Neuronal stem cell (in vitro differentiated cells): ENCODE results near the gene CCDC187.

Source experiments
- DNase-seq: peaks from one replicate; pipeline ENCODE4 v3.0.0-alpha.2; 2013; ENCODE audit warnings: low spot score
- H2AFZ ChIP-seq: one replicate; pipeline ENCODE4 v1.6.1; 2013; ENCODE audit warnings: mild to moderate bottlenecking, low read length, inconsistent platforms
- H2AK5ac ChIP-seq: 2 replicates; pipeline ENCODE4 v1.6.1; 2013; ENCODE audit warnings: low read depth, mild to moderate bottlenecking, inconsistent platforms, low read length, moderate library complexity, mixed read lengths
- H2BK120ac ChIP-seq: 2 replicates; pipeline ENCODE4 v1.6.1; 2013; ENCODE audit warnings: low read depth, mild to moderate bottlenecking, inconsistent platforms, low read length, moderate library complexity, mixed read lengths
- H2BK12ac ChIP-seq: one replicate; pipeline ENCODE4 v1.6.1; 2013; ENCODE audit warnings: low read length, inconsistent platforms
- H2BK15ac ChIP-seq: 2 replicates; pipeline ENCODE4 v1.6.1; 2013; ENCODE audit warnings: mild to moderate bottlenecking, low read length, inconsistent platforms, mixed read lengths
- H2BK5ac ChIP-seq: one replicate; pipeline ENCODE4 v1.6.1; 2013; ENCODE audit warnings: inconsistent platforms, mild to moderate bottlenecking, low read length, moderate library complexity
- H3K14ac ChIP-seq: one replicate; pipeline ENCODE4 v1.6.1; 2013; ENCODE audit warnings: low read length, inconsistent platforms
- H3K18ac ChIP-seq: 2 replicates; pipeline ENCODE4 v1.6.1; 2013; ENCODE audit warnings: low read length, inconsistent platforms
- H3K23ac ChIP-seq: 2 replicates; pipeline ENCODE4 v1.6.1; 2013; ENCODE audit warnings: low read depth, mild to moderate bottlenecking, mixed read lengths, low read length, inconsistent platforms; ENCODE audit not compliant: poor library complexity
- H3K27ac ChIP-seq: replicated peaks from 3 replicates; pipeline ENCODE4 v1.5.1; 2013; ENCODE audit warnings: low read length, inconsistent platforms
- H3K27me3 ChIP-seq, 3 experiments: 2 replicates each; pipeline ENCODE4 v1.6.1; 2013; ENCODE audit warnings: low read length in 3 of 3, mild to moderate bottlenecking in 2 of 3, inconsistent platforms in 1 of 3, low read depth in 1 of 3, mixed read lengths in 1 of 3, moderate library complexity in 1 of 3; ENCODE audit not compliant: control insufficient read depth in 3 of 3, insufficient read depth in 3 of 3
- H3K36me3 ChIP-seq, 2 donors: replicated peaks in 1 of 2; 2 replicates each; pipeline ENCODE4 v1.6.1; 2013; ENCODE audit warnings: low read length in 2 of 2; ENCODE audit not compliant: control insufficient read depth in 2 of 2, insufficient read depth in 2 of 2
- H3K4ac ChIP-seq: 2 replicates; pipeline ENCODE4 v1.6.1; 2013; ENCODE audit warnings: inconsistent platforms, mild to moderate bottlenecking, low read length, moderate library complexity
- H3K4me1 ChIP-seq, 2 donors: 1 replicate in 1 of 2; 2 replicates in 1 of 2; pipeline ENCODE4 v1.6.1; 2013; ENCODE audit warnings: low read length in 2 of 2, low read depth in 1 of 2; ENCODE audit not compliant: control insufficient read depth in 2 of 2, insufficient read depth in 1 of 2
- H3K4me2 ChIP-seq: one replicate; pipeline ENCODE4 v1.6.1; 2013; ENCODE audit warnings: mild to moderate bottlenecking, low read length, inconsistent platforms; ENCODE audit not compliant: insufficient read depth, poor library complexity, severe bottlenecking
- H3K4me3 ChIP-seq, 2 donors: 2 replicates each; pipeline ENCODE4 v1.5.1; 2013; ENCODE audit warnings: low read length in 2 of 2, mild to moderate bottlenecking in 2 of 2, inconsistent platforms in 1 of 2, moderate library complexity in 1 of 2
- H3K79me1 ChIP-seq: one replicate; pipeline ENCODE4 v1.6.1; 2013; ENCODE audit warnings: low read depth, mild to moderate bottlenecking, inconsistent platforms, low read length, moderate library complexity
- H3K9ac ChIP-seq: one replicate; pipeline ENCODE4 v1.6.1; 2013; ENCODE audit warnings: mild to moderate bottlenecking, low read depth, low read length, inconsistent platforms; ENCODE audit not compliant: poor library complexity
- H3K9me3 ChIP-seq, 2 donors: replicated peaks in 1 of 2; 2 replicates each; pipeline versions ENCODE3 to v1.6.1; 2013; ENCODE audit warnings: low read length in 2 of 2, mild to moderate bottlenecking in 2 of 2, inconsistent platforms in 1 of 2, low read depth in 1 of 2, mixed read lengths in 1 of 2, moderate library complexity in 1 of 2; ENCODE audit not compliant: control insufficient read depth in 2 of 2, insufficient read depth in 1 of 2
- H4K8ac ChIP-seq: one replicate; pipeline ENCODE4 v1.6.1; 2013; ENCODE audit warnings: low read depth, mild to moderate bottlenecking, inconsistent platforms, low read length, moderate library complexity
- H4K91ac ChIP-seq: one replicate; pipeline ENCODE4 v1.6.1; 2013; ENCODE audit warnings: low read length, low read depth, mild to moderate bottlenecking, inconsistent platforms; ENCODE audit not compliant: poor library complexity
- WGBS, 2 donors: extraction: QIAGEN DNeasy Blood & Tissue Kit; methylation state at CpG; one replicate each; pipeline ENCODE4 v1.1.7; 2013; ENCODE audit warnings: missing lambda C conversion rate in 2 of 2, mixed read lengths in 1 of 2; ENCODE audit not compliant: insufficient read length in 2 of 2, insufficient replicate concordance in 1 of 2; ENCODE audit errors: extremely low coverage in 2 of 2; 5-methylcytosine and 5-hydroxymethylcytosine counted together

Gene CCDC187

GRCh38 chr9:136274786-136275654 is 28.9 kb downstream of the CCDC187 start:
- no peak overlapping the region for H4K8ac ChIP-seq
- no peaks in the 10 kb centered on the region for H3K79me1 ChIP-seq
- H2BK5ac ChIP-seq = peak overlapping the region; percentile 39
- H3K4me3 ChIP-seq = peak overlapping the region in 1 of 2 donors; percentile 51
- H3K14ac ChIP-seq = peak overlapping the region; percentile 94
- no peak overlapping the region for H3K4ac ChIP-seq
- WGBS, 2 donors = no CpG with 5 or more reads among the region's 28 CpGs
- peaks cover 0 to 3% of the 10 kb centered on the region in 2 donors for H3K9me3 ChIP-seq
- peak overlapping the region; percentile 81 for H2AK5ac ChIP-seq
- no peak for DNase-seq
- H3K4me1 ChIP-seq = peaks cover 0 to 6% of the 10 kb centered on the region in 2 donors
- H2BK15ac ChIP-seq = peak overlapping the region; percentile 94
- no peak overlapping the region for H2BK120ac ChIP-seq
- peak overlapping the region; percentile 80 for H3K23ac ChIP-seq
- no peak overlapping the region for H3K18ac ChIP-seq
- H3K27ac ChIP-seq = no peak overlapping the region
- peak overlapping the region; percentile 94 for H2BK12ac ChIP-seq
- H4K91ac ChIP-seq = no peak overlapping the region
- no peaks in the 10 kb centered on the region for H3K36me3 ChIP-seq
- peaks cover 0 to 71% (median 0%) of the 10 kb centered on the region in 3 experiments for H3K27me3 ChIP-seq
- H3K4me2 ChIP-seq = peak overlapping the region; percentile 2
- H3K9ac ChIP-seq = peak overlapping the region; percentile 21
- no peak overlapping the region for H2AFZ ChIP-seq

DNA sequence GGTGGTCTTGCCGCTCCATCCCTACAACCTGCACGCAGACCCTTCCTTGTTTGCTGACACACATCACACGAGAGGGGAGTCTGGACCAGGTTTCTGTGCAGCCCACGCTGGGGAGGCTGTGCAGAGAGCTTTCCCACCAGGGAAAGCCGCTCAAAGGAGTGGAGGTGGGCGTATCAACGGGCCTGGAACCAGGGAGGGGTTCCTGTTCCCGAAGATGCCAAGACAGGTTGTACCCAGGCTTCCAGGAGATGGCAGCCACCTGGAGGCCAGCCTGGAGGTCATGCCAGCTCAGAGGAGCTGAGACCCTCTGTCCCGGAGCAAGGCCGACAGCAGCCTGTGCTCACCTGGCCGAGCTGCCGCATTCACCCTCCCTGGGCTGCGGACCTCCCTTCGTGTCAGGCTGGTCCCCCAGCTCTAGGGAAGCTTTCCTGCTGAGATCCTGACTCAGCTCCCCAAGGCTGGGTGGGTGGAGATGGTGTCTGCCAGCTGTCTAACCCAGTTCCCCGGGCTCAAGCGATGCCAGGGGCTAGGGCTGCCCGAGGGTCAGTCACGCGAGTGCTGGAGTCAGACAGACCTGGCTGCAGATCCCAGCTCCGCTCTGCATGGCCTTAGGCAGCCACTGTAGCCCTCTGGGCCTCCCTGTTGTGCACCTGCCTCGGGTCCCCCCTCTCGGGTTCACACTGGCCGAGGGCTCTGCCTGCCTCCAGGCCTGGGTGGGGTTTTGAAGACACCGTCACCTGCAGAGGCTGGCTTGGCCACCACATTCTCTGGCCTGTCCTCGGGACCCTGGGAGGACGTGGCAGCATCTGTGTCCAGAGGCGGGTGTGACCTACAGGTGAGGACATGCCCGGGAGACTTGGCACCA is 29.7 kb downstream of the CCDC187 start:
- WGBS, 2 donors = no CpG with 5 or more reads among the region's 28 CpGs
- H3K79me1 ChIP-seq = no peaks in the 10 kb centered on the region
- no peak overlapping the region for H3K9ac ChIP-seq
- peaks cover 0 to 6% of the 10 kb centered on the region in 2 donors for H3K4me1 ChIP-seq
- H2BK12ac ChIP-seq = no peak overlapping the region
- H3K4me3 ChIP-seq = no peak overlapping the region
- H3K27ac ChIP-seq = no peak overlapping the region
- H3K18ac ChIP-seq = peak overlapping the region; percentile 17
- no peak overlapping the region for H4K91ac ChIP-seq
- H2BK120ac ChIP-seq = no peak overlapping the region
- no peak overlapping the region for H2AFZ ChIP-seq
- H2BK15ac ChIP-seq = no peak overlapping the region
- H3K9me3 ChIP-seq = peaks cover 0 to 3% of the 10 kb centered on the region in 2 donors
- peak overlapping the region; percentile 17 for H4K8ac ChIP-seq
- H3K4me2 ChIP-seq = no peak overlapping the region
- H3K4ac ChIP-seq = no peak overlapping the region
- H3K36me3 ChIP-seq = no peaks in the 10 kb centered on the region
- peaks cover 0 to 69% (median 0%) of the 10 kb centered on the region in 3 experiments for H3K27me3 ChIP-seq
- peak overlapping the region; percentile 32 for H3K23ac ChIP-seq
- DNase-seq = no peak
- H3K14ac ChIP-seq = no peak overlapping the region
- peak overlapping the region; percentile 6 for H2BK5ac ChIP-seq
- peak overlapping the region; percentile 81 for H2AK5ac ChIP-seq

GRCh38 chr9:136273244-136273865 is 30.5 kb downstream of the CCDC187 start:
- no peak overlapping the region for H3K14ac ChIP-seq
- no peak overlapping the region for H2BK120ac ChIP-seq
- no peak overlapping the region for H3K9ac ChIP-seq
- no peak overlapping the region for H4K91ac ChIP-seq
- H3K4me3 ChIP-seq = no peak overlapping the region
- no peak overlapping the region for H2BK15ac ChIP-seq
- H3K4me2 ChIP-seq = no peak overlapping the region
- peaks cover 0 to 67% (median 0%) of the 10 kb centered on the region in 3 experiments for H3K27me3 ChIP-seq
- H3K18ac ChIP-seq = no peak overlapping the region
- no peaks in the 10 kb centered on the region for H3K36me3 ChIP-seq
- H2BK5ac ChIP-seq = no peak overlapping the region
- H3K4ac ChIP-seq = no peak overlapping the region
- H3K4me1 ChIP-seq = peaks cover 4 to 9% of the 10 kb centered on the region in 2 donors
- WGBS, 2 donors = no CpG with 5 or more reads among the region's 14 CpGs
- peaks cover 0 to 1% of the 10 kb centered on the region in 2 donors for H3K9me3 ChIP-seq
- no peak overlapping the region for H2AK5ac ChIP-seq
- DNase-seq = no peak
- no peak overlapping the region for H4K8ac ChIP-seq
- H2BK12ac ChIP-seq = no peak overlapping the region
- no peak overlapping the region for H3K27ac ChIP-seq
- no peak overlapping the region for H3K23ac ChIP-seq
- H3K79me1 ChIP-seq = no peaks in the 10 kb centered on the region
- no peak overlapping the region for H2AFZ ChIP-seq
